A549 (cell line): ENCODE measurements around the gene IRX6.

Experiments
- E2F6 ChIP-seq: IDR thresholded peaks from 2 replicates; pipeline ENCODE4 v1.6.1; 2012; ENCODE audit warnings: low read depth, borderline replicate concordance
- EP300 ChIP-seq, 2 experiments: fragments of >200 bp; sonication (Bioruptor Twin); formaldehyde crosslinking; IDR thresholded peaks; 2 replicates in 1 of 2; 3 replicates in 1 of 2; pipeline ENCODE4 v1.6.1; 2016 to 2017
- FOSL2 ChIP-seq, 2 experiments: fragments of 450-650 bp in 1 of 2; fragments of >200 bp in 1 of 2; sonication (Bioruptor Twin) in 1 of 2; formaldehyde crosslinking; IDR thresholded peaks; 2 replicates each; pipeline versions ENCODE4 v1.5.0 to v1.6.1; 2016 to 2020; ENCODE audit warnings: mild to moderate bottlenecking in 1 of 2, moderate library complexity in 1 of 2
- USF2 ChIP-seq: fragments of 450-650 bp; IDR thresholded peaks from 2 replicates; pipeline ENCODE4 v1.6.1; 2014; ENCODE audit warnings: antibody characterized with exemption

- TF ChIP-seq USF2 (no peak), EP300 (IDR thresholded peaks at IDR 0.05) (no peak), E2F6 (no peak), FOSL2 (IDR thresholded peaks at IDR 0.05) (no peak), FOSL2 (CRISPR knock-in tag; IDR thresholded peaks at IDR 0.05) (no peak)
Observed at GRCh38 chr16:55378616-55379015, 54.6 kb downstream of the IRX6 start.
